NCI-H345 (cell line): Measurements from ENCODE around the gene APBA1.

Source experiments
- DNase-seq: peaks from one replicate; lab custom pipeline; 2025; lab: John Stamatoyannopoulos, UW

The APBA1 gene

DNA sequence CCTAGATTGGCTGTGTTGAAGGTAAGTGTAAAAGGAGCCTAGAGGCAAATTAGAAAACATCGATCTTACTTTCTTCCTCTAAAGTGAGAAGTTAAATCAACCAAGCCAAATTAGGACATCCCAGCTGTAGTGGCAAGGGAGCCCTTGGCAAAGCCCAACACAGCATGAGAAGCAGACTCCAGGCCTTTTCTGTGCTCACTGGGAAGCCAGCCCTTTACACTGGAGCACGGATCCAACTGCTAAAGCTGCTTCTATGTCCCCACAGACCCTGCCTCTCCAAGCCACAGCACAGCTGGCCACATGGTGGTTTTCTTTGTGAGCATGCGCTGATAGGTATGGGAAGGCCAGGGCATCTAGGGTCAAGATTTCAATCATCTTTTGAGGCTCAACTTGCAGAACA, 94.1 kb downstream of the APBA1 start:
- DNase-seq, result no peak

DNA sequence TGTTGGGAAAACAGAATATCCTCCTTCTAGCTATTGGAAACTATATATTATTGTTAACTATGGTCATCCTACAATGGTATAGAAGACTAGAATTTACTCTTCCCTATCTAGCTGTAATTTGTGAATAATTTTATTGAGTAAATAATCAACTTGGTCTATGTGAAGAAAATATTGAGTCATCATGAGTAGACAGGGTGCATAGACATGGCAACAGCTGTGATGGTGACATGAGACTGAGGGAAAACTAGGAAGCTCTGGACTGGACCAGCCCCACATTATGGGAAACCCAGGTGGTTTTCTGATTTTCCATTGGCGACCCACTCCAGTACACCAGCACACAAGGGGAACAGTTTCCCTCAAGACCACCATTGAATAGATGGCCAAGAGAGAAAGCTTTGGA, 95.0 kb downstream of the APBA1 start:
- no peak for DNase-seq

GRCh38 chr9:69574057-69574456, 98.1 kb downstream of the APBA1 start:
- no peak for DNase-seq

GRCh38 chr9:69573651-69574050, 98.5 kb downstream of the APBA1 start:
- no peak for DNase-seq

- DNase-seq, result no peak
Observed at GRCh38 chr9:69572611-69573010, 99.6 kb downstream of the APBA1 start.

- DNase-seq, result no peak
Observed at GRCh38 chr9:69571032-69571431, 101.1 kb downstream of the APBA1 start.

GRCh38 chr9:69569738-69570451, 102.3 kb downstream of the APBA1 start:
- DNase-seq, result no peak

- no peak for DNase-seq
Observed at GRCh38 chr9:69564557-69564956, 107.6 kb downstream of the APBA1 start.

- DNase-seq, result no peak
Observed at GRCh38 chr9:69559126-69559525, 113.0 kb downstream of the APBA1 start.

DNA sequence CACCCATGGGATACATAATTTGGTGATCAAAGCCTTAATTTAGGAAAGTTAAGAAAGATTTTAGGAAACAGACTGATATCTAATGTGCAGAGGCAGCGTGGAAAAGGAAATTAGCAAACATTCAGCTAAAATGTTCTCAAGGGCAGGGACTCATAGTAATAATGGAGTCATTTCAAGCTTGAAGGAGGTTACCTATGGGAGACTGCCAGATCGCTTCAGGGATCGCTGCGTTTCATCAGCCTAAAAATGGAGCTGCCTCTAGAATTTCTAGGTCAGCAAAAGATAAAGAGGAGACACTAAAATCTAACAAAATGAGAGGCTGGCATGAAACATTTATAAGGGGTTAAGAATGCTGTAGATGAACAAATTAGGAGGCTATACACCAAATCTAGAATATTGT, 115.5 kb downstream of the APBA1 start:
- DNase-seq, result no peak

GRCh38 chr9:69555802-69556201, 116.4 kb downstream of the APBA1 start:
- no peak for DNase-seq

DNA sequence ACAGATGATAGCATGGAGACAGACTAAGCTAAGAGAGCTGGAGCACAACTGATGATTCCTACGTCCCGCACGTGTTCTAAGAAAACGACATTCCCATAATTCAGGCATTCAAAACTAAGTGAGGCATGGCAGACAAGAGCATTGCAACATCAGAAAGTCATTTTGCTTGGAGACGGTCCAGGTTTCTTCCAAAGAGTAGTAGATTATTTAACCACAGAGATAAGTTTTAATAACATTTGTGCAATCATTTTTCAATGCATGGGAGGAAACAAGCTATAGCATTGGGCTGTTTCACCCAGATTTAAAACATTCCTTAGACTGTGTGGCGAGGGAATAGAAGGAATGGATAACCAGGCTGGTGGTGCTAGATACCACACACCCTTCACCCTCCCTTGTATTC, 117.2 kb downstream of the APBA1 start:
- DNase-seq, result no peak

- peak; percentile 37 for DNase-seq
Observed at GRCh38 chr9:69549310-69550202, 122.6 kb downstream of the APBA1 start.

- no peak for DNase-seq
Observed at GRCh38 chr9:69548681-69549080, 123.5 kb downstream of the APBA1 start.

DNA sequence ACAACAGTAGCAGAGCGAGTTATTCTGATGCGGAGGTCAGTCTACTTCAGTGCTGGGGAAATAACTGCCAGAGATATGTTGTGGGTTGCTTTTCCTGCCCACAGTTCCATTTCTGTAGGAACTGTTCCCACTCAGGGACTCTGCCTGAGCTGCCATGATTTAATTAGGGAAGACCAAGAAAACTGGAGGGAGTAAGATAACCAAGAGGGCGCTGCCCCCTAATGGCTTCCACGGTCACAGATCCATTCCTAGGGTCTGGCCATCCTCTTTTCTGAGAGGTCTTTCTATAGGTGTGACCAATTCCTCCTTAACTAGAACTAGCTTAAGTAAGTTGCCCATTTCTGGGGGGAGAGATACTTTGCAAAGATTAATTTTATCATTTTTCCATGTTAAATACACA, 125.9 kb downstream of the APBA1 start:
- DNase-seq, result peak; percentile 57

DNA sequence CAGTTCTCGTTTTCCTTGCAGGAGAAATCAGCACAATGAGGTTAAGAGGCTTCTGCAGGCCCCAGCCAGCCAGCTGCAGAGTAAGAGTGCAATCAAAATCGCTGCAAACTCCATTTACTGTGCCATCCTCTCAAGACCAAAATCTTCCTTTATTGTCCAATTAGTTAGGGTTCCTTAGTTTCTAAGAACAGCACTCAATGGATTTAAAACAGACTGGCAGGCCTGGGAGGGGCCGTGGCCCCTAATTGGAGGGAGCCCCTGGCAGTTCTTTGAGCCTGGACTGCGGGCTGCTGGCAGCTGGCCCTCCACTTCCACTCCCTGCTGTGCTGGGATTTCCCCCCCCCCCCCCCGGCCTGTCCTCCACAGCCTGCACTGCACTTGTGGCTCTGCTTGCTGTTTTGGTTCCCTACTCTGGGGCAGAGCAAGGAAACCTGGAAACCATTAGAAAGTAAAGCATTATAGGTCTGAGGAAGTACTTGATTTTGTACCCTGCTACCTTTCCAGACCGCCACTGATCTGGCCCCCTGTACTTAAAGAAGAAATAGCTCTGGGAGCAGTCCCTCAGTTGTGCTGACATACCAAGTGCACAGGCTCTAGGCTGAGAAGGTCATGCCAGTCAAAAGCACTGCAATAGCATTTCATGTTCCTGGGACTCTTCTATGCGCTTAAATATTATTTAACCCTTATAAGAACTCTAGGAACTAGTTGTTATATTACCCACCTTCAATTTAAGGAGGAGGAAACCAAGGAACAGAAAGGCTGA, 129.0 kb downstream of the APBA1 start:
- peak; percentile 62 for DNase-seq

DNA sequence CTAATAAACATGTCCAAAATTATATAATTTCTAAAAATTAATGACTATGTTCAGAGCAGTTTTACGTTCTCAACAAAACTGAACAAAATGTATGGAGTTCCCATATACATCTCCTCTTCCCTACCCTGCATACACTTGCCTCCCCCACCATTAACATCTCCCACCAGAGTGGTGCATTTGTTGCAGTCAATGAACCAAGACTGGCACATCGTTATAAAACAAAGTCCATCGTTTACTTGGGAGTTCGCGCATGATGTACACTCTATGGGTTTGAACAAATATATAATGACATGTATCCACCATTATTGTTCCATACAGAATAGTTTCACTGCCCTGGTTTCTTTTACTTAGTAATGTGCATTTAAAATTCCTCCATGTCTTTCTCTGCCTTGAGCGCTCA, 130.1 kb downstream of the APBA1 start:
- DNase-seq, result peak; percentile 38

- DNase-seq, result no peak
Observed at GRCh38 chr9:69535911-69536310, 136.3 kb downstream of the APBA1 start.

DNA sequence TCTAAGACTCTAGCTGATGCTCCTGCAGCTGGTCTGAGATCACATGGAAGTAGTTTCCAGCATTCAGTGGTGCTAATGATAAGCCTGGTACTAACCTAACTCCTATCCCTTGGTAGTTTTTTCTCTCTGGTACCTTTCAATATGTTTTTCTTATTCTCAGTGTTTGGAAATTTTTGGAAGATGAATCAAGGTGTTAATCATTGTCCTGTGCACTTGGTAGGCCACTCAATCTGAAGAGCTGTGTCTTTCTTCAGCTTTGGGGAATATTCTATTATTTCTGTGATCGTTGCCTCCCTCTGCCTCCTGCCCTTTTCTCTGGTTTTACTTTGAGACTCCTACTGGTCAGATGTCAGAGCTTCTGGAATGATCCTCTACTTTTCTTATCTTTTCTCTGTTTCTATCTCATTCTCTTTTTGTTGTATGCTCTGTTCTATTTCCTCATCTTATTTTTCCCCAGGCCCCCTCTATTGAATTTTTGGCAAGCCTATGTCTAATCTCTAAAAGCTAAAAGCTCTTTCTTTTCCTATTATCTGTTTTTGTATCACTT, 136.8 kb downstream of the APBA1 start:
- no peak for DNase-seq

DNA sequence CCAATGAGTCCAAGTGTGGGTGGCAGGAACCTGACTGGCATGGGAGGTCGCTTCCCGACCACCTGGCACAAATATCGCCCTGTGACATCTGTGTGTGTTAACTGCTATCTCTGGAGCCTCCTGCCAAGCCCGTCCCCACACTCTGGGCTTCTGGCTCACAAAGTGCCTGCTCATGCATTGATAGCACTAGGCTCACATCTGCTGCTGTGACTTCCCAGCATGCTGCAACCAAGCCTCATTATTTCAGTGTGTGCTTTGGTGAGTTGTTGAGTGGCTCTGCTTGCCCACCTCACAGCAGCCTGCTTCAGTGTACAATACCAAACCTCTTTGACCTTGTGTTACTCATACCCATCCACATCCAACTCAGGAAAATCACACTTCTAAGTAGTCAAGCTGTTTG, 139.8 kb downstream of the APBA1 start:
- peak; percentile 84 for DNase-seq

GRCh38 chr9:69527454-69527853, 144.7 kb downstream of the APBA1 start:
- no peak for DNase-seq

DNA sequence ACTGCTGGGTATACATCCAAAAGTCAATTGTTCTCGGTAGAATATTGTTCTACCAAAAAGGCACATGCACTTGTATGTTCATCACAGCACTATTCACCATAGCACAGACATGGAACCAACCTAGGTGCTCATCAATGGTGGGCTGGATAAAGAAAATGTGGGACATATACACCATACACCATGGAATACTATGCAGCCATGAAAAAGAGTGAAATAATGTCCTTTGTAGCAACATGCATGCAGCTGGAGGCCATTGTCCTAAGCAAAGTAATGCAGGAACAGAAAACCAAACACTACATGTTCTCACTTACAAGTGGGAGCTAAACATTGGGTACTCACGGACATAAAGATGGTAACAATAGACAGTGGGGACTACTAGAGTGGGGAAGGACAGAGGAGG, 145.5 kb downstream of the APBA1 start:
- DNase-seq, result no peak
